Thyroid gland (tissue), 4 donors: Measurements from ENCODE around the gene PKNOX1. TPM values are rescaled to one million over a fixed set of nuclear protein-coding genes. Genes with fewer than 3 reads are reported as not detected.
A peak's percentile ranks its signal among the peaks of the same experiment; 100 is the strongest.
"Not testable (repeated sequence)": the region's sequence is repeated elsewhere in the genome, so short reads cannot be mapped to it uniquely, and the experiment has no call there.

Experiments
- DNase-seq, 2 donors: peaks; one replicate each; pipeline ENCODE4 v3.0.0-alpha.2; 2019
- H3K27ac ChIP-seq, 3 donors: fragments of 200-600 bp; sonication (generic); 1 replicate in 2 of 3; 2 replicates in 1 of 3; pipeline ENCODE4 v1.5.1; 2016 to 2019; ENCODE audit warnings: mild to moderate bottlenecking in 1 of 3, moderate library complexity in 1 of 3
- H3K27me3 ChIP-seq: fragments of 200-600 bp; sonication (generic); one replicate; pipeline ENCODE4 v1.5.1; 2019
- H3K36me3 ChIP-seq, 2 donors: fragments of 200-600 bp; sonication (generic); one replicate each; pipeline ENCODE4 v1.5.1; 2016 to 2019
- H3K4me1 ChIP-seq, 2 donors: fragments of 200-600 bp; sonication (generic); one replicate each; pipeline ENCODE4 v1.5.1; 2017 to 2019
- H3K4me3 ChIP-seq, 3 donors: fragments of 200-600 bp; sonication (generic); replicated peaks in 1 of 3; 1 replicate in 2 of 3; 2 replicates in 1 of 3; pipeline ENCODE4 v1.5.1; 2016; ENCODE audit warnings: mild to moderate bottlenecking in 1 of 3
- H3K9me3 ChIP-seq: fragments of 200-600 bp; sonication (generic); one replicate; pipeline ENCODE4 v1.5.1; 2017
- POLR2A ChIP-seq, 2 donors: fragments of 450-650 bp; IDR thresholded peaks; one replicate each; pipeline ENCODE4 v1.6.1; 2017; ENCODE audit warnings: antibody characterized with exemption in 2 of 2, mild to moderate bottlenecking in 2 of 2, moderate library complexity in 1 of 2
- WGBS, 2 donors: methylation state at CpG; one replicate each; pipeline ENCODE4 v1.1.5; 2017; 5-methylcytosine and 5-hydroxymethylcytosine counted together
- intact Hi-C: fragments of 100-400 bp; cut with DNase I; formaldehyde crosslinking; loops from one replicate; pipeline ENCODE4 v1.15.1; 2023
- total RNA-seq, 4 donors: library from RNA; depleted of rRNA; stranded (reverse); fragments of >200 nt; gene quantifications; one replicate each; pipeline ENCODE4 v1.2.3, GENCODE V29; 2016
- TF ChIP-seq, protein P1 (sequence below), 6 experiments: fragments of 200-600 bp in 3 of 6; fragments of 450-650 bp in 3 of 6; sonication (generic) in 3 of 6; IDR thresholded peaks; one replicate each; pipeline ENCODE4 v1.5.1; 2016 to 2019; ENCODE audit warnings: antibody characterized with exemption in 6 of 6, mild to moderate bottlenecking in 2 of 6, inconsistent platforms in 1 of 6, moderate library complexity in 1 of 6

PKNOX1 gene
- total RNA-seq, 4 donors from 2014 or later: 21.3 to 36.2 (median 24.0) TPM

GRCh38 chr21:42986125-42986783, 11.9 kb downstream of the PKNOX1 start:
- Histone ChIP-seq H3K27ac (no peak overlapping the region), H3K9me3 (no peaks in the 10 kb centered on the region), H3K4me1 (peaks cover 0 to 15% of the 10 kb centered on the region in 2 donors), H3K4me3 (no peak overlapping the region), H3K27me3 (no peaks in the 10 kb centered on the region), H3K36me3 (no peaks in the 10 kb centered on the region)
- no peak for DNase-seq
- no peak for TF ChIP-seq POLR2A (IDR thresholded peaks at IDR 0.05)
- TF ChIP-seq, protein P1, sequence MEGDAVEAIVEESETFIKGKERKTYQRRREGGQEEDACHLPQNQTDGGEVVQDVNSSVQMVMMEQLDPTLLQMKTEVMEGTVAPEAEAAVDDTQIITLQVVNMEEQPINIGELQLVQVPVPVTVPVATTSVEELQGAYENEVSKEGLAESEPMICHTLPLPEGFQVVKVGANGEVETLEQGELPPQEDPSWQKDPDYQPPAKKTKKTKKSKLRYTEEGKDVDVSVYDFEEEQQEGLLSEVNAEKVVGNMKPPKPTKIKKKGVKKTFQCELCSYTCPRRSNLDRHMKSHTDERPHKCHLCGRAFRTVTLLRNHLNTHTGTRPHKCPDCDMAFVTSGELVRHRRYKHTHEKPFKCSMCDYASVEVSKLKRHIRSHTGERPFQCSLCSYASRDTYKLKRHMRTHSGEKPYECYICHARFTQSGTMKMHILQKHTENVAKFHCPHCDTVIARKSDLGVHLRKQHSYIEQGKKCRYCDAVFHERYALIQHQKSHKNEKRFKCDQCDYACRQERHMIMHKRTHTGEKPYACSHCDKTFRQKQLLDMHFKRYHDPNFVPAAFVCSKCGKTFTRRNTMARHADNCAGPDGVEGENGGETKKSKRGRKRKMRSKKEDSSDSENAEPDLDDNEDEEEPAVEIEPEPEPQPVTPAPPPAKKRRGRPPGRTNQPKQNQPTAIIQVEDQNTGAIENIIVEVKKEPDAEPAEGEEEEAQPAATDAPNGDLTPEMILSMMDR (IDR thresholded peaks at IDR 0.05): no peak
- intact Hi-C loops: no loop called here
- 94% methylated on average over 7 of the region's 7 CpGs for WGBS, 2 donors

DNA sequence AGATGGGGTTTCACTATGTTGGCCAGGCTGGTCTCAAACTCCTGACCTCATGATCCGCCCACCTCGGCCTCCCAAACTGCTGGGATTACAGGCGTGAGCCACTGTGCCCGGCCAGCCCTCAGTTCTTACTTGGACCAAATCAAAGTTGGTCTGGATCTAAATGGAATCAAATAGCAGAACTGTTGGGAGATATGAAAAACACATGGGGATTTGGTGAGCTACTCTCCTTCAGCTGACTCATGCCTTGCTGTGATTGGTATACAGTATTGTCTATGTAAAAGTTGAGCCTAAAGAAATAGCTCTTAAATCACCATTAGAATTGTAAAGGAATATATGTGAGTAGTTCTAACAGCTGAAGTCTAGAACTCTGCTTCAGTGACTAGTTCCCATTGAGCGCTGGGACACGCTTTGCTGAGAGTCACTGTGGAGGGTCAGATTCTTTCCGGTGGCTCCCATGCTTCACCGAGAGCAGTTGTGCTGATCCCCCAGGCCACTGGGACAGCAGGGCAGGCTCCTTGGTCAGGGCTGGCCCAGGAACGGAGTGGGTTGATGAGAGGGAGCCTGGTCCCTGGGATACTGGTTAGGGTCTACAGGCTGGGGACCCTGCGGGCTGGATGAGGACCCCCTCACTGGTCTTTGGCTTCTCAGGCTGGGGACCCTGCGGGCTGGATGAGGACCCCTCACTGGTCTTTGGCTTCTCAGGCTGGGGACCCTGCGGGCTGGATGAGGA, 14.0 kb downstream of the PKNOX1 start:
- peaks cover 0 to 6% of the 10 kb centered on the region in 2 donors for H3K4me1 ChIP-seq
- no peak overlapping the region for H3K27ac ChIP-seq
- no peaks in the 10 kb centered on the region for H3K36me3 ChIP-seq
- no peak for TF ChIP-seq POLR2A (IDR thresholded peaks at IDR 0.05)
- TF ChIP-seq, protein P1 (IDR thresholded peaks at IDR 0.05): no peak
- DNase-seq: peak; percentile 47 to 61
- intact Hi-C loops: no loop called here
- H3K9me3 ChIP-seq: no peaks in the 10 kb centered on the region
- WGBS, 2 donors: 84 to 86% methylated on average over 9 to 11 of the region's 12 CpGs
- no peaks in the 10 kb centered on the region for H3K27me3 ChIP-seq
- no peak overlapping the region for H3K4me3 ChIP-seq

DNA sequence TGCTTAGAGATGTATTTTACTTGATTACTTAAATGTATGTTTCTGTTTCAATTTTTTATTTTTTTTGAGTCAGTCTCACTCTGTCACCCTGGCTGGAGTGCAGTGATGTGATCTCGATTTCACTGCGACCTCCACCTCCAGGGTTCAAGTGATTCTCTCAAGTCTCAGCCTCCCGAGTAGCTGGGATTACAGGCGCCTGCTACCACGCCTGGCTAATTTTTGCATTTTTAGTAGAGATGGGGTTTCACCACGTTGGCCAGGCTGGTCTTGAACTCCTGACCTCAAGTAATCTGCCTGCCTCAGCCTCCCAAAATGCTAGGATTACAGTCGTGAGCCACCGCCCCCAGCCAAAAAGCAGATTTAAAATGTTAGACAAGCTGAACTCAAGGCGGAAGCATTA, 15.0 kb downstream of the PKNOX1 start:
- 61 to 71% methylated on average over 9 of the region's 9 CpGs for WGBS, 2 donors
- H3K36me3 ChIP-seq, H3K27ac ChIP-seq, H3K9me3 ChIP-seq, H3K4me3 ChIP-seq, H3K4me1 ChIP-seq, DNase-seq, H3K27me3 ChIP-seq, intact Hi-C loops: not testable (repeated sequence)

DNA sequence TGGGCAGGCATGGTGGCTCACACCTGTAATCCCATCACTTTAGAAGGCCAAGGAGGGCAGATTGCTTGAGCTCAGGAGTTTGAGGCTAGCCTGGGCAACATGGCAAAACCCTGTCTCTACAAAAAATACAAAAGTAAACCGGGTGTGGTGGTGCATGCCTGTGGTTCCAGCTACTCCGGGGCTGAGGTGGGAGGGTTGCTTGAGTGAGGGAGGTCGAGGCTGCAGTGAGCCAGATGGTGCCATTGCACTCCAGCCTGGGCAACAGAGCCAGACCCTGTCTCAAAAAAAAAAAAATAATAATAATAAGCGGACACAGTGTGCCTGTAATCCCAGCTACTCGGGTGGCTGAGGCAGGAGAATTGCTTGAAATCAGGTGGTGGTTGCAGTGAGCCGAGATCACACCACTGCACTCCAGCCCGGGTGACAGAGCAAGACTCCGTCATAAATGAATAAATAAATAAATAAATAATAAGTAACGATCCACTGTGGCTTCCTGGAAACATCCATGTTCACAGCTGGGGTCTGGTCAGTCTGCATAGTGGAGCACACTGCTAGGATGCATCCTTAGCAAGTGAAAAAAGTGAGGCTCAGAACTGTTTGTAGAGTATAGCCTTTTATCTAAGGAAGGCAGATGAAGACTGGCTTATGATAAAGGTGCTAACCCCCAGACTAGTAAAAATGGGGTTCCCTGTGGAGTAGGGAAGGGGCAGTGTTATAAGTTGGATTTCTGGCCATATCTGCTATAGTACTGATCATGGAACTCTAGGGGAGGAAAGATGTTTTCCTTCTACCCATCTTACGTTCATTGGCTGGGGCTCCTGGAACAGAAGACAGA, 15.7 kb downstream of the PKNOX1 start:
- H3K27ac ChIP-seq: no peak overlapping the region
- H3K9me3 ChIP-seq: no peaks in the 10 kb centered on the region
- H3K27me3 ChIP-seq: no peaks in the 10 kb centered on the region
- TF ChIP-seq POLR2A (IDR thresholded peaks at IDR 0.05): no peak
- TF ChIP-seq, protein P1 (IDR thresholded peaks at IDR 0.05): no peak
- no peak for DNase-seq
- peaks cover 0 to 6% of the 10 kb centered on the region in 2 donors for H3K4me1 ChIP-seq
- no peaks in the 10 kb centered on the region for H3K36me3 ChIP-seq
- intact Hi-C loops: no loop called here
- H3K4me3 ChIP-seq: no peak overlapping the region
- WGBS, 2 donors: 72 to 73% methylated on average over 10 of the region's 10 CpGs

- H3K9me3 ChIP-seq: no peaks in the 10 kb centered on the region
- intact Hi-C loops: no loop called here
- H3K36me3 ChIP-seq: no peaks in the 10 kb centered on the region
- 57 to 61% methylated on average over 16 of the region's 16 CpGs for WGBS, 2 donors
- TF ChIP-seq, protein P1 (IDR thresholded peaks at IDR 0.05): no peak
- no peak for TF ChIP-seq POLR2A (IDR thresholded peaks at IDR 0.05)
- H3K27ac ChIP-seq: no peak overlapping the region
- DNase-seq: peak; percentile 30 to 46
- no peaks in the 10 kb centered on the region for H3K27me3 ChIP-seq
- H3K4me1 ChIP-seq: peaks cover 0 to 6% of the 10 kb centered on the region in 2 donors
- H3K4me3 ChIP-seq: no peak overlapping the region
These were observed 17.8 kb downstream of the PKNOX1 start for GRCh38 chr21:42991992-42992740.
